ENCODE results near the gene CAPN1. TPM values are rescaled to one million over a fixed set of nuclear protein-coding genes. Genes with fewer than 3 reads are reported as not detected.
"Not testable (repeated sequence)": the region's sequence is repeated elsewhere in the genome, so short reads cannot be mapped to it uniquely, and the experiment has no call there.

CAPN1 gene
- 113 TPM for polyA plus RNA-seq

GRCh38 chr11:65181569-65182257 is at the start of gene CAPN1:
Gene CAPN1, plus strand, starts transcription at chr11:65181928. Its CDS starts 774 bp downstream, at chr11:65182702.
- Mint-ChIP-seq H3K27ac (peak within 1 kb of the TSS; percentile 43 to 95 (median 92)), H3K27me3 (no peaks in the 10 kb centered on the region), H3K4me3 (peak within 1 kb of the TSS; percentile 89 to 98 (median 96)), H3K9me3 (no peaks in the 10 kb centered on the region), H3K4me1 (peaks cover 5 to 26% (median 9%) of the 10 kb centered on the region in 3 donors), H3K36me3 (no peaks in the 10 kb centered on the region)

DNA sequence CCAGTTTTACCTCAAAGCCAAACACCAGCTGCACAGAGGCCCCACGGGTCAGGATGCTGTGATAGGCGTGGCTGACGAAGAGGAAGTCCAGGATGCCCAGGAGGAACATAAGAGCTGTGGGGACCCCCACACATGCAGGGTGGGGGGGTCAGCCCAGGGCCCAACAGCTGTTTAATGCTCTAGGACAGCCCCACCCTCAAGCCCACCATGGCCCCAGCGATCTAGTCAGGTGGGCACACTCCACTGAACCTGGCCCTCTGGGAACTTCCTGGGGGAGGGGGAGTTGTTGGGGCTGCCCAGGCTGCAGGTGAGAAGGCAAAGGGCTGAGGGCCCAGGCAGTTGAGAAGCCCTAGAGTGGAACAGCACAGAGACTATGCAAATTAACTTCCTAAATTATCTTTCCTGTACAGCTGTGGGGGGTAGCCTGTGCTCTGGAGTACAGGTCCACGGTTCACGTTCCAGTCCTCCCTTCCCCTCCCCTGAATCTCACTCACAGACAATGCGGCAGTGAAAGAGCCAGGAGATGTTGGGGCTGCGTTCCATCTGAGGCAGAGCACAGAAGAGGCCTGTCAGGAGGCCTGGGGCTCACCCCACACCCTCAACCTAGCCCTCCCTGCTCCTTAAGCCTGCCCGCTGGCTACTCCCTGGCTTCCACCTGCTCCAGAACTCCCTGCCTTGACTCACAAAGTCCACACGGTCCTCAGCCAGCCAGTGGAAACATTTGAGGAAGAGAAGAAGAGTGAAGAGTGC is 49.3 kb upstream of the CAPN1 start:
- no peaks in the 10 kb centered on the region for H3K9me3 Mint-ChIP-seq
- peak overlapping the region; percentile 97 to 99 (median 98) for H3K4me3 Mint-ChIP-seq
- H3K27me3 Mint-ChIP-seq: no peaks in the 10 kb centered on the region
- peaks cover 32 to 37% (median 37%) of the 10 kb centered on the region in 3 donors for H3K4me1 Mint-ChIP-seq
- peaks cover 14% of the 10 kb centered on the region for H3K36me3 Mint-ChIP-seq
- H3K27ac Mint-ChIP-seq: peak overlapping the region; percentile 98 to 100 (median 99)

- Mint-ChIP-seq H3K36me3 (peaks cover 14% of the 10 kb centered on the region), H3K27me3 (no peaks in the 10 kb centered on the region), H3K9me3 (no peaks in the 10 kb centered on the region), H3K27ac (peak overlapping the region; percentile 98 to 100 (median 99)), H3K4me1 (peaks cover 35 to 37% (median 37%) of the 10 kb centered on the region in 3 donors), H3K4me3 (peak overlapping the region; percentile 97 to 99 (median 98))
Observed at GRCh38 chr11:65132988-65133700, 48.6 kb upstream of the CAPN1 start.

GRCh38 chr11:65133724-65134123 is 48.0 kb upstream of the CAPN1 start:
- Mint-ChIP-seq H3K27me3 (no peaks in the 10 kb centered on the region), H3K4me3 (peak overlapping the region; percentile 97 to 99 (median 98)), H3K27ac (peak overlapping the region; percentile 98 to 100 (median 99)), H3K4me1 (peaks cover 35 to 37% (median 37%) of the 10 kb centered on the region in 3 donors), H3K9me3 (no peaks in the 10 kb centered on the region), H3K36me3 (peaks cover 14% of the 10 kb centered on the region)

GRCh38 chr11:65134240-65134951 is 47.3 kb upstream of the CAPN1 start, which contains the start of gene SYVN1:
Gene SYVN1, minus strand, starts transcription at chr11:65134519. Its CDS starts 918 bp downstream, at chr11:65133601.
- H3K9me3 Mint-ChIP-seq: no peaks in the 10 kb centered on the region
- H3K27me3 Mint-ChIP-seq: no peaks in the 10 kb centered on the region
- peaks cover 14% of the 10 kb centered on the region for H3K36me3 Mint-ChIP-seq
- H3K4me1 Mint-ChIP-seq: peaks cover 35 to 37% (median 37%) of the 10 kb centered on the region in 3 donors
- peak within 1 kb of the TSS; percentile 97 to 99 (median 98) for H3K4me3 Mint-ChIP-seq
- H3K27ac Mint-ChIP-seq: peak within 1 kb of the TSS; percentile 99 to 100 (median 99)

- Mint-ChIP-seq H3K9me3 (no peaks in the 10 kb centered on the region), H3K27me3 (no peaks in the 10 kb centered on the region), H3K27ac (peak overlapping the region; percentile 99 to 100 (median 99)), H3K36me3 (peaks cover 14% of the 10 kb centered on the region), H3K4me1 (peaks cover 32 to 37% (median 32%) of the 10 kb centered on the region in 3 donors), H3K4me3 (peak overlapping the region; percentile 97 to 99 (median 98))
Observed at GRCh38 chr11:65134952-65135632, 46.6 kb upstream of the CAPN1 start.

GRCh38 chr11:65135633-65136145 is 46.0 kb upstream of the CAPN1 start:
- Mint-ChIP-seq H3K9me3 (no peaks in the 10 kb centered on the region), H3K36me3 (peaks cover 14% of the 10 kb centered on the region), H3K27ac (peak overlapping the region; percentile 99 to 100 (median 99)), H3K4me3 (peak overlapping the region; percentile 97 to 99 (median 98)), H3K4me1 (peaks cover 29 to 37% (median 30%) of the 10 kb centered on the region in 3 donors), H3K27me3 (no peaks in the 10 kb centered on the region)

- Mint-ChIP-seq H3K4me3 (peak overlapping the region in 1 of 4 donors; percentile 97), H3K4me1 (peaks cover 20 to 29% (median 22%) of the 10 kb centered on the region in 3 donors), H3K9me3 (no peaks in the 10 kb centered on the region), H3K27ac (peak overlapping the region; percentile 87 to 99 (median 99)), H3K36me3 (peaks cover 9% of the 10 kb centered on the region), H3K27me3 (no peaks in the 10 kb centered on the region)
Observed at GRCh38 chr11:65136515-65137096, 45.1 kb upstream of the CAPN1 start.

GRCh38 chr11:65141896-65142494 is 39.7 kb upstream of the CAPN1 start:
- Mint-ChIP-seq H3K9me3 (no peaks in the 10 kb centered on the region), H3K36me3 (no peaks in the 10 kb centered on the region), H3K4me3 (peak overlapping the region in 1 of 4 donors; percentile 1), H3K27ac (no peak overlapping the region), H3K4me1 (peaks cover 11 to 25% (median 22%) of the 10 kb centered on the region in 3 donors), H3K27me3 (peaks cover 11% of the 10 kb centered on the region)

DNA sequence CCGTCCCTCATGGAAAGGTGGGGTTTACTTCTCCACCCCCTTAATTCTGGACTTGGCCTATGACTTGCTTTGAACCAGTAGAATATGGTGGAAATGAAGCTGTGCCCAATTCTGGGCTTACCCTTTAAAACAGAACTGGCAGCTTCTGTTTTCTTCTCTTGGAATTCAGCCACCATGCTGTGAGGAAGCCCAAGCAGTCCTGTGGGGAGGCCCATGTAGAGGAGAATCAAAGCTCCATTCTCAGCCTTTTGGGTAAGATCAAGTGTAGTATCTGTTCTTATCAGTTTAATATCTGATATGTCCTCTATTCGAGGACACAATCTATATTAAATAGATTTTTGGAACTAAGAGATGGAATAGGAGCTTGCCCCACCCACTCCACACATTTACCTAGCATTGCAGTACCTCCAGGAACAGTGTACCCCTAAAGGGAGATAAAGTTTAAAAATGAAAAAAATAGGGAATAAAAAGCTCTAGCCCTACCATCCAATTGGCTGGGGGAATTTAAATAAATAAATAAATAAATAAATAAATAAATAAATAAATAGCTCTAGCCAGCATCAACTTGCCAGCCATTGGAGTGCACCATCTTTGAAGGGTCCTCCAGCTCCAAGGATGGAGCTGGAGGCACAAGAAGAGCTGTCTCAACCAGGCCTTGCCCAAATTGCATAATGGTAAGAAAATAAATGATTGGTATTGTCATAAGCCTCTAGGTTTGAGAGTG is 34.2 kb upstream of the CAPN1 start:
- H3K4me1 Mint-ChIP-seq: peaks cover 17 to 26% (median 22%) of the 10 kb centered on the region in 3 donors
- no peak overlapping the region for H3K4me3 Mint-ChIP-seq
- peaks cover 12% of the 10 kb centered on the region for H3K27me3 Mint-ChIP-seq
- H3K9me3 Mint-ChIP-seq: no peaks in the 10 kb centered on the region
- no peak overlapping the region for H3K27ac Mint-ChIP-seq
- H3K36me3 Mint-ChIP-seq: no peaks in the 10 kb centered on the region

- Mint-ChIP-seq H3K36me3 (no peaks in the 10 kb centered on the region), H3K9me3 (no peaks in the 10 kb centered on the region), H3K27me3 (peaks cover 10% of the 10 kb centered on the region), H3K27ac (no peak overlapping the region), H3K4me3 (no peak overlapping the region), H3K4me1 (peaks cover 20 to 26% (median 25%) of the 10 kb centered on the region in 3 donors)
Observed at GRCh38 chr11:65148657-65149056, 33.1 kb upstream of the CAPN1 start.

DNA sequence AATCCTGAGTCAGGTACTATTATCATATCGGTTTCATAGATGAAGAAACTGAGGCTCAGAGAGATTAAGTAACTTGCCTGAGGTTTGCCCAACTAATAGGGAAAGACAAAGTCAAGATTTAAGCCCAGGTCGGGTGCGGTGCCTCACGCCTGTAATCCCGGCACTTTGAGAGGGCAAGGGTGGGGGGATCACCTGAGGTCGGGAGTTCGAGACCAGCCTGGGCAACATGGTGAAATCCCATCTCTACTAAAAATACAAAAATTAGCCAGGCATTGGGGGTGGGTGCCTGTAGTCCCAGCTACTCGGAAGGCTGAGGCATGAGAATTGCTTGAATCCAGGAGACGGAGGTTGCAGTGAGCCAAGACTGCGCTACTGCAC is 31.6 kb upstream of the CAPN1 start:
- H3K27me3 Mint-ChIP-seq, H3K4me3 Mint-ChIP-seq, H3K36me3 Mint-ChIP-seq, H3K27ac Mint-ChIP-seq, H3K9me3 Mint-ChIP-seq: not testable (repeated sequence)
- peaks cover 20 to 25% (median 24%) of the 10 kb centered on the region in 3 donors for H3K4me1 Mint-ChIP-seq
